ENCODE measurements around the gene PCSK4.
A peak's percentile ranks its signal among the peaks of the same experiment; 100 is the strongest.

PCSK4 gene

DNA sequence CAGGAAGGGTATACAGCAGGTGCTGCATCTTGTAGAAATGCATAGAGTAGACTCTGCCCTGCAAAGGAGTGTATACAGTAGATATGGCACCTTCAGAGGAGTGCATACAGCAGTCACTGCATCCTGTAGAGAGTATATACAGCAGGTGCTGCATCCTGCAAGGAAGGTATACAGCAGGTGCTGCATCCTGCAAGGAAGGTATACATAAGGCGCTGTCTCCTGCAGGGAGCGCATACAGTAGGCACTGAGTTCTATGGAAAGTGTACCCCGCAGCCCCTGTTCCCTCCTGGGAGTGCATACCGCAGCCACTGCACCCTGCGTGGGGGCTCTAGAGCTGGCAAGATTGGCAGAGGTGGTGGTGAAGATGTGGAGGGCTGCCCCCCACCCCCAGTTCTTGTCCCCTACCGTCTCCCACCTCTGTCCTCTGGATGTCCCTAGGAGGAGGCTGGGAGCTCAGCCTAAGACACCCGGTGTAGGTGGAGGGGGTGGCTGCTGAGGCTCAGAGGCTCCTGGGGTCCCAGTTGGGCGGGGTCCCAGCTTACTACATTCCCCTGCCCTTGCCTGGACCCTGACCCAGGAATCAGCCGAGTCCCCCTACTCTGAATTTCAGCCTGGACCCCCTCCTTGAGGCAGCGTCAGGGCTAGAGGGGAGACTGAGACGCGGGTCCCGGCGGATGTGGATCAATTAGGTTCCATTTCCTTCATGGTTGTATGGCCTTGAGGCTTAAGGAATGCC lies 25.0 kb upstream of the PCSK4 start:
- H3K4me1 ChIP-seq, result no peaks in the 10 kb centered on the region
- no peak for DNase-seq
- no peaks in the 10 kb centered on the region for H3K36me3 ChIP-seq
- no peak overlapping the region for H3K4me3 ChIP-seq (ENCODE audit: low read depth, low read length)
- no peaks in the 10 kb centered on the region for H3K9me3 ChIP-seq
- peaks cover 34% of the 10 kb centered on the region for H3K27me3 ChIP-seq
- TF ChIP-seq, protein P1, sequence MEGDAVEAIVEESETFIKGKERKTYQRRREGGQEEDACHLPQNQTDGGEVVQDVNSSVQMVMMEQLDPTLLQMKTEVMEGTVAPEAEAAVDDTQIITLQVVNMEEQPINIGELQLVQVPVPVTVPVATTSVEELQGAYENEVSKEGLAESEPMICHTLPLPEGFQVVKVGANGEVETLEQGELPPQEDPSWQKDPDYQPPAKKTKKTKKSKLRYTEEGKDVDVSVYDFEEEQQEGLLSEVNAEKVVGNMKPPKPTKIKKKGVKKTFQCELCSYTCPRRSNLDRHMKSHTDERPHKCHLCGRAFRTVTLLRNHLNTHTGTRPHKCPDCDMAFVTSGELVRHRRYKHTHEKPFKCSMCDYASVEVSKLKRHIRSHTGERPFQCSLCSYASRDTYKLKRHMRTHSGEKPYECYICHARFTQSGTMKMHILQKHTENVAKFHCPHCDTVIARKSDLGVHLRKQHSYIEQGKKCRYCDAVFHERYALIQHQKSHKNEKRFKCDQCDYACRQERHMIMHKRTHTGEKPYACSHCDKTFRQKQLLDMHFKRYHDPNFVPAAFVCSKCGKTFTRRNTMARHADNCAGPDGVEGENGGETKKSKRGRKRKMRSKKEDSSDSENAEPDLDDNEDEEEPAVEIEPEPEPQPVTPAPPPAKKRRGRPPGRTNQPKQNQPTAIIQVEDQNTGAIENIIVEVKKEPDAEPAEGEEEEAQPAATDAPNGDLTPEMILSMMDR (IDR thresholded peaks at IDR 0.05; ENCODE audit: low read depth, low read length), result no peak

DNA sequence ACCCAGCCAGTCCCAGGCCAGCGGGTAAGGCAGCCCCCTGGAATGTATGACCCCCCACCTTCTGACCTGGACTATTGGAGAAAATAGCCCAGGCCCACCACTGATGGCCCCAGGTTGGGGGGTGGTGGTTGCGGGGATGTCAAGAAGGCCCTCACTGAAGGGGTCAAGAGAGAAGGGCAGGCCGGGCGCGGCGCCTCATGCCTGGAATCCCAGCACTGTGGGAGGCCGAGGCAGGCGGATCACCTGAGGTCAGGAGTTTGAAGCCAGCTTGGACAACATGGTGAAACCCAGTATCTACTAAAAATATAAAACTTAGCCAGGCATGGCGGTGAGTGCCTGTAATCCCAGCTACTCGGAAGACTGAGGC lies 24.1 kb upstream of the PCSK4 start:
- Histone ChIP-seq H3K4me3 (ENCODE audit: low read depth, low read length) (no peak overlapping the region), H3K27me3 (peaks cover 39% of the 10 kb centered on the region), H3K9me3 (no peaks in the 10 kb centered on the region), H3K36me3 (no peaks in the 10 kb centered on the region), H3K4me1 (no peaks in the 10 kb centered on the region)
- TF ChIP-seq, protein P1 (IDR thresholded peaks at IDR 0.05; ENCODE audit: low read depth, low read length), result no peak
- DNase-seq, result no peak

DNA sequence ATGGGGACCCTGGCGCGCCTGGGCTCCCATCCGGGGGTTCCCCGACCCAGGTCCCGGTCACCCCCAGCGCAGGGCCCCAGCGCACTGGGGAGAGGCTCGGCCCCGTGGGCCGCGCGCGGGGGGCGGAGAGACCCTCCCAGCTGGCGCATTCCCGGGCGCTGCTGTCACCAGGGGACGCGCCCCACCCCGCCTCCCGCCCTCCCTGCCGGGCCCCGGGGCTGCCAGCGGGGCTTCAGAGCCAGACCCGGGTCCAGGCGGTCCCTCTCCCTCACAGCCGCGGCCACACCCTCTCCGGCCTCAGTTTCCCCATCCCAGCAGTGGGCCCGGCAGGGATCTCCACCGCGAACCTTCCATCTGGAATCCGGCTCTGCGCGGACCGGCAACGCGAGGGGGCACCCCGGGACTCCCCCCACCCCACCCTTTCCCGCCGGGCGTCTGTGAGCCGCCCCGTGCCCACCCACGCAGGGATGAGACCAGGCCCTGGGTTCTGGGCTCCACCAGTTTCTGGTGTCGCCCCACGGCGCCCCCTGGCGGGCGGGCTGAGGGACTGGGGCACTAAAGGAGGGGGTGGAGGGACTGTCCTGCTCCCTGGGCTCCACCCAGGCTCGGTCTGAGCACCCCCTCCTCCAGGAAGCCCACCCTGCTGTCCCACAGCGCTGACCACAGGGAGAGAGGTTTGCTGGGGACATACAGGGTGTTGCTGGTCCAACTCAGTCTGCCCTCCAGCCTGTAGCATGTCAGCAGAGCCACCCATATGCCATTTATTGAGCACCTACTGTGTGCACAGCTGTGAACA lies 23.5 kb upstream of the PCSK4 start:
- Histone ChIP-seq H3K27me3 (peaks cover 39% of the 10 kb centered on the region), H3K4me3 (ENCODE audit: low read depth, low read length) (no peak overlapping the region), H3K9me3 (no peaks in the 10 kb centered on the region; the same call in 1 of the 2 replicates), H3K4me1 (no peaks in the 10 kb centered on the region; the same call in 1 of the 2 replicates), H3K36me3 (no peaks in the 10 kb centered on the region)
- peak; percentile 51 for DNase-seq
- TF ChIP-seq, protein P1 (IDR thresholded peaks at IDR 0.05; ENCODE audit: low read depth, low read length), result peak; percentile 49

DNA sequence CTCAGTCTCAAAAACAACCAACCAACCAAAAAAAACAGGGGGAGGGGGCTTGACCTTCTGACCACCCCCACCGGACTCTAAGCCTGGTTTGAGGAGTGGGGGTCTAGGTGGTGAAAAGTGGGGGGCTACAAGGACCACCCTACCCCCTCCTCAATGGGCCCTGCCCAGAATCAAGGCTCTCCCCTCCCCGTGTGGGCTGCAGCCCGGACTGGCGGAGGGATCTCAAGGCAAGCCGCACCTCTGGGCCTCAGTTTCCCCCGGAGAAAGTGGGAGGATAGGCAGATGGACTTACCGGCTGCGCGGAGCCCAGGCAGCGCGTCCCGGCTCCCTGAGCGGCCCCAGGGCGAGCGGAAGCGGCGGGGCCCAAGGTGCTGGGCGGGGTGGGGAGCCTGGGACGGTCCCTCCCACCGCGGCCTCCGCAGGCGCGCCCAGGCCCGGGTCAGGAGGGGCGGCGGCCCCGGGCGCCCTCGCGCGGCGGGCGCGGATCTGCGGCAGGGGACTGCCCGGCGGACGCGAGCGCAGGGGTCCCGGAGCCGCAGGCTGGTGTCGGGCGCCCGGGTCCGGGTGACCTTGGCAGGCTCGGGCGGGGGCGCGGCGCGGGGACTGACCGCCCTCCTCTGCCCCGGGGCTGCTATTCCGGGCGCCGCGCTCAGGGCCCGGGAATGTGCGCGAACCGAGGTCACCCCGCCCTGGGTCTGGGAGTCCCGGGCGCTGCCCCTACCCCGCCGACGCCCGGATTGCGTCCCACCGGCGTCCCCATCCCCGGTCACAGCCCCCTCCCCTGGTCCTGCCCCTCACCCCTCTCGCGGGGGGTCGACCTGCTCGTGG lies 22.7 kb upstream of the PCSK4 start, which contains the start of gene ADAMTSL5:
Gene ADAMTSL5, minus strand, starts transcription at position 349 of the 828 bp plus-strand sequence. CDS start 2,076 bp downstream, outside the sequence.
- TF ChIP-seq, protein P1 (IDR thresholded peaks at IDR 0.05; ENCODE audit: low read depth, low read length), result no peak
- Histone ChIP-seq H3K4me1 (peaks cover 3% of the 10 kb centered on the region; the same call in 1 of the 2 replicates), H3K4me3 (ENCODE audit: low read depth, low read length) (no peak within 1 kb of the TSS), H3K36me3 (no peaks in the 10 kb centered on the region), H3K27me3 (peaks cover 39% of the 10 kb centered on the region), H3K9me3 (no peaks in the 10 kb centered on the region; the same call in 1 of the 2 replicates)
- DNase-seq, result peak; percentile 50

DNA sequence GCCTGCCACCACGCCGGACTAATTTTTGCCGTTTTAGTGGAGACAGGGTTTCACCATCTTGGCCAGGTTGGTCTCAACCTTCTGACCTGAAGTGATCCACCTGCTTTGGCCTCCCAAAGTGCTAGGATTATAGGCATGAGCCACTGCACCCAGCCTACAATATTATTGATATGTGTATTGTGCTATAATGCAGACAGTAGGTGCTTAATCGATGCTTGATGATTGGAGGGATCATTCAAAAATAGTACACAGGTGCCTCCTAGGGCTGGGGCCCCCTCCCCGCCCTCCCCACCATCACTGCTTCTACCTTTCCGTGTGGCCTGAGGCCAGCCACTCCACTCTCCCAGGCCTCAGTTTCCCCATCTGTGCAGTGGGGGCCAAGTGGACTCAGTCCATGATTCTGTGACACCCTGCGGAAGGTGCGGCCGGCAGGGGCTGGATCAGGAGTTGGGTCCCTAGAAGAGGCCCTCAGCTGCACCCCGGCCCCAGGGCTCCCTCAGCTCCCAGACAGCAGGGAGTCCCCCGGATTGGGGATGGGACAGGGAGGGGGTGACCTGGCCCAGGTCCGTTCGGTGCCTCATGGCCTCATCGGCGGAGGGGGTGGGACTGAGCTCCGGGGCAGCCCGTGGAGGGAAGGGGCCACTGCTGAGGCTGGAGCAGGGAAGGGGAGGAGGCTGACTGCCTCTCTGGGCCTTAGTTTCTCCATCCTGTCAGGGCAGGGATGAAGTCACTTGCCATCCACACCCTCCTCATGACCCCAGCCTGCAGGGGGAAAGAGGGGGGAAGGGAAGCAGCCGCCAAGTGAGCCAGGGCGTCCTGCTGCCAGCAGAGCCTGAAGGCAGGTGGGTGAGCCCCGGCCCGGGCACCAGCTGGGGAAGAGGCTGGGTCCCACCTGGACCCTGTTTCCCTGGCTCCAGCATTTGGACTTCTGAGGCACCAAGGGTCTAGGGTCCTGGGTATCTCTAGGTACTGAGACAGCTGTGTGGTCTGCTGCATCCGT lies 21.5 kb upstream of the PCSK4 start:
- H3K36me3 ChIP-seq, result no peaks in the 10 kb centered on the region
- H3K4me3 ChIP-seq (ENCODE audit: low read depth, low read length), result no peak overlapping the region
- peaks cover 39% of the 10 kb centered on the region for H3K27me3 ChIP-seq
- DNase-seq, result no peak
- H3K9me3 ChIP-seq, result no peaks in the 10 kb centered on the region; the same call in 1 of the 2 replicates
- peaks cover 3% of the 10 kb centered on the region; the same call in 1 of the 2 replicates for H3K4me1 ChIP-seq
- TF ChIP-seq, protein P1 (IDR thresholded peaks at IDR 0.05; ENCODE audit: low read depth, low read length), result no peak
